ENCODE data around the gene TEKTIP1.
A peak's percentile ranks its signal among the peaks of the same experiment; 100 is the strongest.

The TEKTIP1 gene

DNA sequence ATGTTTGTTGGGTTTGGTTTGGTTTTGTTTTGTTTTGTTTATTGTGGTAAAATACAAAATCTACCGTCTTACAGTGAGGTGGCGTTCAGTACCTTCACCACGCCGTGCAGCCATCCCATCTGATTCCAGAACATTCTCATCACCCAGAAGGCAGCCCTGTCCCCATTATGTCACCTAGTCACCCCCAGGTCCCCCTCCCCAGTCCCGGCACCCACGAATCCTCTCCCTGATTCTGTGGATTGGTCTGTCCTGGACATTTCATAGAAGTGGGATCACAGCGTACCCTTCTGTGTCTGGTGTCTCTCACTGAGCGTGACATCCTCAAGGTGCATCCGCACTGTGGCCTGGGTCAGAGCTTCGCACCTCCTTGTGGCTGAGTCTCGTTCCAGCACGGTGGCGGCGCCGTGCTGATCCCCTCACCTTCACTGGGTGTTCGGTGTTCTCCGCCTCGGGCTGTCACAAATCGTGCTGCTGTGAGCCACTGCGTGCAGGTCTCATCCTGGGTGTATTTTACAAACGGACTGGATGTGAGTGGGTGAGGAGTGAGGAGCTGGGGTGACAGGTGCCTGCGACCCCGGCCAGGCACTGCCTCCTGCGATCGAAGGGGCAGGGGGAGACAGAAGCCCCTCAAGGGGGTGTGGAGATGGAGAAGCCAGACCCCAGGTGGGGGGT lies 580 bp upstream of the TEKTIP1 start:
- no peak for DNase-seq

- no peak for DNase-seq
Measured at GRCh38 chr19:3539756-3540118, 763 bp downstream of the TEKTIP1 start.

- DNase-seq, result no peak
Measured at GRCh38 chr19:3543150-3544057, 4.4 kb downstream of the TEKTIP1 start.

DNA sequence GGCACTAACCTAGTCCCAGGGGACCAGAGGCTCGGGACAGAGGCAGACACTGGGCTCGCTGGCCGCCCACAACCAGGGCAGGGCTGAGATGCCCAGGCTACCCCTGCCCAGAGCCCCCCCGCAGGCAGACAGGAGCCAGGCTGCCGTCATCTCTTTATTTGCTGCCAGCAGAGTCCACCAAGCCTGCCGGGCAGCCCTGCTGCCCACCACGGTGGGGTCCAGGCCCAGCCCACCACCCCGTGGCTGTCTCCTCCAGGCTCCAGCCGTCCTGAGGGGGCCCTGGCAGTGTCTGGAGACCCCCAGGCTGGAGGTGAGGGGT lies 5.0 kb downstream of the TEKTIP1 start:
- DNase-seq, result no peak

- peak; percentile 72 to 78 for DNase-seq
Measured at GRCh38 chr19:3544742-3545668, 6.0 kb downstream of the TEKTIP1 start.

DNA sequence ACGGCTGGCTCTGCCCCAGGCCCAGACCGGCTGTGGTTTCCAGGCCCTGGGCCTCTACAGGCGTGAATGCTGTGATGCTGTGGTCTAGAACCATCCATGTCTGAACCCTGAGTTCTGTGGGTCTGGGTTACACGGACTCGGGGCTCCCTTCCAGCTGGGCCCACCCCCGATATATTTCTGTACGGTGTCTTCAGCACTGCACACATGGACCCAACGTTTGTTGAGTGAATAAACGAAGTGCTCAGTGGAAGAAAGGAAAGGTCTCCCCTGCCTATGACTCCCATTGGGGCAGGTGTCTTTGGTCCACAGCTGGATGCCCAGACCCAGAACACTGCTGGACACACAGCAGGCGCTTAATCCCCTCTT lies 6.7 kb downstream of the TEKTIP1 start:
- DNase-seq, result no peak

- no peak for DNase-seq
Measured at GRCh38 chr19:3546119-3546518, 7.1 kb downstream of the TEKTIP1 start.

DNA sequence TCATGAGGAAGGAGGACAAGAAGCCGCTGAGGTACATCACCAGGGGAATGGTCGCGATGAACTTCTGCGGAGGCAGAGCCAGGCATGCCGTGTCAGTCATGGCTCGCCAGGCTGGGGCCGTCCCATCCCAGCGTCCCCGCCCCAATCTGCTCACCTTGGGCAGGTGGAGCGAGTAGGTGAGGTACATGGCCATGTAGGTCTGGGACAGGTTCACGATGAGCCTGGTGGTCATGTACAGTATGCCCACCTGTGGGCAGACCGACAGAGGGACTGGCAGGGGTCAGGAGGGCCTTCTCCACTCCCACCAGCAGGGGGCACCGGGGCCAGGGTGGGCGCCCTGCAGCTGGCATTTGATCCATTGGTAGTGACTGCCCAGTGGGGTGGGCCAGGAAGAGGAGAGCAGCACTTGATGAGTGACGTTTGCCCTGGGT lies 8.3 kb downstream of the TEKTIP1 start:
- peak in 1 of 2 donors; percentile 29 for DNase-seq

DNA sequence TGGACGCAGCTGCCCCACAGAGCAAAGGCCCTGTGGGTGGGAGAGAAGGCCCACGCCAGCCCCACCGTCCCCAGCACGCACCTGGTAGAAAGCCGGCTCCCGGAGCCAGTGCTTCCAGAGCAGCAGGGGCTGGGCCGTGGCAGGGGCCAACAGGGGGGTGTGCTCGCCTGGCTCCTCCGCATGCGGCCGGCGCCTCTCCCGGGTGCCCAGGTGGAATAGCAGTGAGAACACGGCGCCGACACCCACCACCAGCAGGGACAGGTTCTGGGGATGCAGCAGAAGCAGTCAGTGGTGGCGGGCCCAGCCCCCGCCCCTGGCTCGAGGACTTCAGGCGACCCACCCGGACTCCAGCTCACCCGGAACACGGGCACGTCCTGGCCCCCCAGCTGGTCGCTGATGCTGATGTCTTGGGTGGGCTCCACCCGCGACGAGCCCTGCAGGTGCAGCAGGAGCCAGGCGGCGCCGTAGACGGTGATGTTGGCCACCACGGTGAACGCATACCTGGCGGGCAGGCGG lies 8.9 kb downstream of the TEKTIP1 start:
- DNase-seq, result no peak

DNA sequence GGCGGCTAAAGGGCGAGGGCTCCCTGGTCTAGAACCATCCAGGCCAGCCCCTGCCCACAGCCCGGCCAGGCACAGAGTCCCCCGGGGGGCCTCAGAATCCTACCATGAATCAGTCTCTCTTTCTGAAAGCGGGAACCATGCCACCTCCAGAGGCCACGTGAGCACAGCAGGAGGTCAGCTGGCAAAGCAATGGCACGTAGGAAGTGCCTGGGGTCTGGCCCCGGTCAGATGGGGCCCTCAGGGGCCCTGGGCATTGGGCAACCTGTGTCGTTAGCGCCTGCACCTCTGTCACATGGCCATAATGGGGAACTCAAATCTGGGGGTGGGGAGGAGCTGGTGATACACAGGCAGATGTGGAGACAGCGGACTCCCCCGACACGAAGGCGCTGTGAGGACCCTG lies 9.6 kb downstream of the TEKTIP1 start:
- peak in 1 of 2 donors; percentile 74 for DNase-seq

- DNase-seq, result no peak
Measured at GRCh38 chr19:3549816-3550215, 10.8 kb downstream of the TEKTIP1 start.

- DNase-seq, result no peak
Measured at GRCh38 chr19:3550947-3551791, 12.2 kb downstream of the TEKTIP1 start.

DNA sequence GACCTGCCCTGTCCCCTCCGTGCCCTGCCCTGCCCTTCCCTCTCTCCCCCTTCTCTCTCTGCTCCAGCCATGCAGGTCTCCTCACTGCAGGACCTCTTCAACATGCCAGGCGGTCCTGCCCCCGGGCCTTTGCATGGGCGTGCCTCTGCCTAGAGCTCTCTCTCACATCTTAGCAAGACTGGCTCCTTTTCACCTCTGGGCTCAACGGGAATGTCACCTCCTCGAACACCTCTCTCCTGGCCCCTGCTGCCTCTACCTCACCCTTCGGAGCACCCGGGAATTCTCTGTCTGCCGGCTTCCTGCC lies 12.8 kb downstream of the TEKTIP1 start:
- no peak for DNase-seq

DNA sequence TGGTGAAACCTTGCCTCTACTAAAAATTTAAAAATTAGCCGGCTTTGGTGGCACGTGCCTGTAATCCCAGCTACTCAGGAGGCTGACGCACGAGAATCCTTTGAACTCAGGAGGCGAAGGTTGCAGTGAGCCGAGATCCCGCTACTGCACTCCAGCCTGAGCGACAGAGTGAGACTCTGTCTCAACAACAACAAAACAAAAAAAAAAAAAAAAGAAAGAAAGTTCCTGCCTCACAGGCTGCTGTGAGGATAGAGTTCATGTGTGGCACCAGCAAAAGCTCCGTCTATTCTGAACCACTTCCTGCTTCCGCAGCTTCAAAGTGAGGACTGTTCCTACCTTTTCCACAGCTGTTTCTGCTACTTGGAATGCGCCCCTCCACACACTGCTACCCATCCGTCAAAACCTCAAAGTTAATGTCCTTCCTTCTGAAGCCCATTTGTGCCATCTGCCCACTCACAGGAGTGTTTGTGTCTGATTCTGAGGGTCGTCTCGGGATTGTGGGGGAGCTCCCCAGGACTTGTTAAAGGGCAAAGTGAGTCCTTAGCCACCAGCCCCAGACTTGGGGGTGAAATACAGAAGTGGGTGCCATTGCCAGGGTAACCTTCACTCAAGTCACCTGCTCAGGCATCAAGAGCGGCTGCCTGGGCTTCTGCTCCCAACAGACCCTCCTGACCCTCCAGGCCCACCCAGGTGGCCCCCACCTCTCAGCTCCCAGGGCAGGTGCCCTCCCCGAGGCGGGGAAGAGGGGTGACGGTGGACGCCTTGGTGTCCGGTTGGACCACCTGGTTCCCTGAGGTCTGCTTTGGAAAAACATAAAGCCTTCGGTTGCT lies 15.5 kb downstream of the TEKTIP1 start:
- peak; percentile 53 to 67 for DNase-seq

DNA sequence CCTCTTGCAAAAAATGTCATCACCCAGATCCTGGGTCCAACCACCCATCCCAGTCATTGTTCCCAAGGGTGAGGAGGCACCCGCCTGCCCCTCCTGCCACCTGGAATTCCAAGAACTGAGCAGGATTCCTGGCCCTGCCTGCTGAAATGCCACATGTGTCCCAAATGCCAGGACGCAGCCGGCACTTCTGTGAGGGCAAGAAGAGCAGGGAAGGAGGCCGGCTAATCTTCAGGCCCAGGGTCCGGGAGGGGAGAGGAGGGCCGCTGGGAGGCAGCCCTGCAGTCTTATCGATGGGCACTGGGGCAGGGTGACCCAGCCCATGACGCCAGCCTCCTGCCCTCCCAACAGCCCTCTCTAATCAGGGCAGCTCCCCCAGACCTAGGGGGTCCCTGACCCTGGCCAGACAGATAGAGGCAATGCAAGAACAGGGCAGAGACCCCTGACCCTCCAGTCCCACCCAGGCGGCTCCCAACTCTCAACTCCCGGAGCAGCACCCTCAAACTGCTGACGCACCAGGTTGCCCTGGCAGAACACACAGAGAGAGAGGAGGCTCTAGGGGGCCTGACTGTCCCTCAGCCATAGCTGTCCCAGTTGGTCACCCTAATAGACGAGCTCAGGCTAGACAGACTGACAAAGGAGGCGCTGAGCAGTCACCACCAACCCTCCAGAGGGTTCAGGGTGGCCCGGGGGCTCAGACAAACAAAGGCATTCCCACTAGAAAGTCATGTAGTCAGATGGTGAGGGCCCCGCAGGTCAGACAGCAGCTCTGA lies 16.9 kb downstream of the TEKTIP1 start:
- no peak for DNase-seq

- DNase-seq, result no peak
Measured at GRCh38 chr19:3556423-3556977, 17.5 kb downstream of the TEKTIP1 start.

DNA sequence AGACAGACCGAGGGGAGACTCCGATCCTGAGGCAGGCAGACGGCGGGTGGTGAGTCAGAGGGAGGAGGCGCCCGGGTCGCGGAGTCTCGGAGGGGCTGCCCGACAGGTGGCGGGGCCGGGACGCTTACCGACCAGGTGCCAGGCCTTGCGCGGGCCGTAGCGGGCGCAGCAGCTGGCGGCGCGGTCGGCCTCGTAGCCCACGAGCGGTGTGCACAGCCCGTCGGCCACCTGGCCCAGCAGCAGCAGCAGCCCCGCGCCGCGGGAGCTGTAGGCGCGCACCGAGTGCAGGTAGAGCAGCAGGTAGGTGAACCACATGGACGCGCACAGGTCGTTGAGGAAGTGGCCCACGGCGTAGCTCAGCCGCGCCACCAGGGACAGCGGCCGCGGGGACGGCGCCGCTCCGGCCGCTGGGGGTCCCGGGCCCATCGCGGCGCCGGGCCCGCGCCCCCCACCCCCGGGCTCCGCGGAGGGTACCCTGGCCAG lies 18.0 kb downstream of the TEKTIP1 start:
- DNase-seq, result peak; percentile 53 to 60

DNA sequence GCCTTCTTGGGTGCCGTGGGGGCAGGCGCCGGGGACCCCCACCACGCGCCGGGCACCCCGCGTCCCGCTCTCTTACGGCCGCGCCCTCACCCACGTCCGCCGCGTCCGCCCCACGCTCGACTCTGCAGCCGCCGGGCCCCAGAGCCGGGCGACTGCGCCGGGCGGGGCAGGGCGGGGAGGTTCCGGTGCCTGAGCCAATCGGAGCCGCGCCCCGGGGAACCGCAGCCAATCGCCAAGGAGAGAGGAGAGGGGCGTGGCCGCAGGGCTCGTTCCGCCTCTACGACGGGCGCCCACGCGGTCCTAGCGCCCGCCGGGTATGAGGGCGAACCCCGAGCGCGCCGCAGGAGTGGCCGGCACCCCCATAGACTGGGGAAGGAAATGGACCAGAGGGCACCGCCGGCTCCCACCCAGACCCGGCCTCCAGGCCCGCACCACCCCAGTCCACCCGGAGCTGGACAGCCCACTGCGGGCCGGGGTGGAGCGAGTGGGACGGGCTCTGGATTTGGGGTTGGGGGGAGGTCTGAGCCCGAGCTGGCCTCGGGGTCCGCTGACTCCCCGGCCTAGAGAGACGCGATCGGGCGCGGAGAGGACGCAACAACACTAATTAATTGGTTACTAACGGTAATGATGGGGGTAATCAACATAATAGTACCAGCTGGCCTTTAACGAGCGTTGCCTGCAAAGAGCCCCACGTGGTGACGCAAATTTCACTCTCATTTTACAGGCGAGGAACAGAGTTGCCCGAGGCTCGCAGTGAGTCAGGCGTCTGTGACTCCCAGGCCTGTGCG lies 18.7 kb downstream of the TEKTIP1 start, which contains the start of gene MFSD12:
Gene MFSD12 (minus strand): TSS at position 126 of the 788 bp plus-strand sequence. CDS start 183 bp downstream, outside the sequence.
- peak; percentile 92 to 95 for DNase-seq
